HUDEP-2 (cell line): Measurements from ENCODE around the gene EPAS1.

Experiments used
- DNase-seq, 76 experiments: peaks; one replicate each; lab custom pipeline; 2025; ENCODE audit not compliant: unreplicated experiment in 76 of 76; lab: John Stamatoyannopoulos, UW

EPAS1 gene

DNA sequence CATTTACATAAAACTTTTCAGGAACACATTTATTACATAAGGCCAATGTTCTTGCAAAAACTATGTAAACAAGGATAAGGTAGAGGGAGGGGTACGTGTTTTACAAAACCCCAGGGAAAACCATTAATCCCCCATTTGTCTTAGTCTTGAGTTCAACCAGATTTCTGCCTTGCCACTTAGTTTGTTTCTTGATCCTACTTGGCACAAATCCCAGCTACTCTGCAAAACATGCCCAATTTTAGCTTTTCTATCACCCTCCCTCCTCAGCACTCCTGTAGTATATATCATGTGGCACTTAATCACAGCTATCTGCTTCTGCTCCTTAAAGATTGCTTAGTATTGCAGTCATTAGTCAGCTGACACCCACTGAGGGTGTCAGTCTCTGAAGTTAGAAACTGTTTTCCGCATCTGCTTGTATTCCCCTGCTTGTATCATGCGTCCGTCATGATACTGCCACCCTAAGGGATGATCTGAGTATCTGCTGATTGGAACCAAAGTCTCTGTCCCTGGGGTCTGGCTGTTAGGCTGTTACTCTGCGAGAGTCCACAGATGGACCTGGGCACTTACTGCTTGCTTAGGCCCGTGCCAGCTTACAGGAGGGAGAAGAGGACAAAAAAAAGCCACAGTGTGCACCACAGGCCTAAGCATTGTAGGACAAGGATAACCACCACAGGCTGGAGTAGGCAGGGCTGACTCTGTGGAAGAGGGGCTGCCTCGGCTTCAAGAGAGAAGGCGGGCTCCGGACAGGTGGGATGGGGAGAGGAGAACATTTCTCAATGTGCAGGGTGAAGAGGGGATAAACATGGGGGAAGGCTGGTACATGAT is 82.2 kb downstream of the EPAS1 start:
- no peak for DNase-seq

DNA sequence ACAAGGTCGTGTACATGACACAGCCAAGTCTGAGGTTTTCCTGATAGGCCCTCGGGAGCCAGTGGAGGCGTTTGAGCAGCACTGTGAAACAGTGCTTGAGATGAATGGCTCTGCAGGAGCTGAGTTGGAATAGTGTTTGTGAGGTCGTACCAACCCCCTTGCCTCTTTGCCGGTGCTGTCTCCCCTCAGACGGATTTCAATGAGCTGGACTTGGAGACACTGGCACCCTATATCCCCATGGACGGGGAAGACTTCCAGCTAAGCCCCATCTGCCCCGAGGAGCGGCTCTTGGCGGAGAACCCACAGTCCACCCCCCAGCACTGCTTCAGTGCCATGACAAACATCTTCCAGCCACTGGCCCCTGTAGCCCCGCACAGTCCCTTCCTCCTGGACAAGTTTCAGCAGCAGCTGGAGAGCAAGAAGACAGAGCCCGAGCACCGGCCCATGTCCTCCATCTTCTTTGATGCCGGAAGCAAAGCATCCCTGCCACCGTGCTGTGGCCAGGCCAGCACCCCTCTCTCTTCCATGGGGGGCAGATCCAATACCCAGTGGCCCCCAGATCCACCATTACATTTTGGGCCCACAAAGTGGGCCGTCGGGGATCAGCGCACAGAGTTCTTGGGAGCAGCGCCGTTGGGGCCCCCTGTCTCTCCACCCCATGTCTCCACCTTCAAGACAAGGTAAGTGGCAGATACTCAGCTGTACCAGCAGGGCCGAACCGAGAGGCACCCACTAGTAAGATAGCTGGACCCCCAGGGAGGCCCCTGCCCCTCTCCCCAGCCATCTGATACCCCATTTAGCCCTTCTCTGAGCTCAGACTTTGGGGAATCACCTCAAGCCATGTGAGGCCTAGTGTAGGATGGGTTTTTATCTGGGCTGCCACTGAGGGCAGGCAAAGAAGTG is 83.1 kb downstream of the EPAS1 start:
- no peak for DNase-seq

DNA sequence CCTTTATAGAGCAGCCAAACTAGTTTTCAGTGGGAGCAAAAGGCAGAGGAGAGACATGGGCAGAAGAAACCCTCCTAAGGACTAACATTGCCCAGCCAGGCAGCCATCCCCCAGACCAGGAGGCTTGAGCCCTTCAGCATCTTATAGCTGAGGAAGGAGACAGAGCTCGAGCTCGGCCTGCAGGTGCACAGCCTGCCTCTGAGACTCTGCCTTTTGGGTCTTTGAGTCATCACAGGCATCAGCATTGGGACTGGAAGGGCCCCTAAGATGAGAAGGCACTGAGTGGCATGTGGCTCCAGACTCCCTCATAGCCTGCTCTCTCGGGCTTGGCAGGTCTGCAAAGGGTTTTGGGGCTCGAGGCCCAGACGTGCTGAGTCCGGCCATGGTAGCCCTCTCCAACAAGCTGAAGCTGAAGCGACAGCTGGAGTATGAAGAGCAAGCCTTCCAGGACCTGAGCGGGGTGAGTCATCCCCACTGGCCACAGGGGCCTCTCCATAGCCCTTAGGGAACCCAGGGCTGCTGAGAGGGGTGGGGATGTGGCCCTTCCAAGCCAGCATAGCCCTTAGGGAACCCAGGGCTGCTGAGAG is 84.1 kb downstream of the EPAS1 start:
- DNase-seq = no peak

DNA sequence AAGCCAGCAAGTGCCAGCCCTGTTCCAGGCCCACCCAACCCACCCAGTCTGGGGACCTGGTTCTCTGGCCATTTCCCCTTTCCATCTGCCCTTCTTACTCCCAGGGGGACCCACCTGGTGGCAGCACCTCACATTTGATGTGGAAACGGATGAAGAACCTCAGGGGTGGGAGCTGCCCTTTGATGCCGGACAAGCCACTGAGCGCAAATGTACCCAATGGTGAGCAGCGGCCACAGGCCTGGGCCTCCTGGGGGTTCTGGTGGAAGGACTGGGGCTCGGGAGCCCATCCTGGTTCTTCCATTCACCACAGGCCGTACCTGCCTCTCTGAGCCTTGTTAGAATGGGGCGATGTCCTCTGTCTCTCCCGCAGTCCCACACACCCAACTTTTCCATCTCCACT is 84.7 kb downstream of the EPAS1 start:
- DNase-seq = no peak

DNA sequence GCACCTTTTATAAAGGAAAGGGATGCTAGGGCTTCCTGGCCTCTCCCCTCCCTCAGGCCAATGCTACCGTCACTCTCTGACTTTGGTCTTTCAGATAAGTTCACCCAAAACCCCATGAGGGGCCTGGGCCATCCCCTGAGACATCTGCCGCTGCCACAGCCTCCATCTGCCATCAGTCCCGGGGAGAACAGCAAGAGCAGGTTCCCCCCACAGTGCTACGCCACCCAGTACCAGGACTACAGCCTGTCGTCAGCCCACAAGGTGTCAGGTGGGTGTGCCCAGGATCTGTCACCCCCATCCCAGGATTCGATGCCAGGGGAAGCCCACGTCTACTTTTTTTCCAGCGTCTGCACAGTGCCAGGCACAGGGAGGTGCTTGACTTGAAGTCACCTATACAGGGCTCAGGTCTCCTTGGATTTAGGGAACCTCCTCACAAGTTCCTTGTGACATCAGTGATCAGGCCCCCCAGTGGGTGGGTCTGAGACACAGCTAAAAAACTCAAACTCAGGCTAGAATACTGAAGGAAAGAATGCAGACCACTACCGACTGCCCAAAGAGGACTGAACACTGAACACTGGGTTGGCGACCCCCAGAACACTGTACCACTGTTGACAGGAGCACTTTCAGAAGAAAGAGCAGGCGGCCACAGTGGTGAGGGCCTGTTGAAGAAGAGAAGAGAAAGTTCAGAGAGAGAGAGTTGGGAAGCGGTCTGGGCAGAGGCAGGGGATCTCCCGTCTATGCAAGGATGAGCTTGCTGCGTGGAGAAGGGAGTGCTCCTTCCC is 85.3 kb downstream of the EPAS1 start:
- no peak for DNase-seq

DNA sequence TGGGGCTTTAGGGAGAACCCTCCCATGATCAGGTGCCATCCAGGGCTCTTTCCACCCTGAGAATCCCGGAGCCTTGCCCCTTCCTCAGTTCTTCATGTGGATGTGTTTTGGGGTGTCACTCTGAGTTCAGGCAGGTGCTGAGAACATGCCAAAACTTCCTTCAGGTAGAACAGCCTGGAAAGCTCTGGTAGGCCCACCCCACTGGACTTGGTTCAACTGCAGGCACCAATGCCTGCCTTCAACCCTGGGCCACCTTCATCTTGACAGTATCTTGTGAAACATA is 85.8 kb downstream of the EPAS1 start:
- DNase-seq = no peak

DNA sequence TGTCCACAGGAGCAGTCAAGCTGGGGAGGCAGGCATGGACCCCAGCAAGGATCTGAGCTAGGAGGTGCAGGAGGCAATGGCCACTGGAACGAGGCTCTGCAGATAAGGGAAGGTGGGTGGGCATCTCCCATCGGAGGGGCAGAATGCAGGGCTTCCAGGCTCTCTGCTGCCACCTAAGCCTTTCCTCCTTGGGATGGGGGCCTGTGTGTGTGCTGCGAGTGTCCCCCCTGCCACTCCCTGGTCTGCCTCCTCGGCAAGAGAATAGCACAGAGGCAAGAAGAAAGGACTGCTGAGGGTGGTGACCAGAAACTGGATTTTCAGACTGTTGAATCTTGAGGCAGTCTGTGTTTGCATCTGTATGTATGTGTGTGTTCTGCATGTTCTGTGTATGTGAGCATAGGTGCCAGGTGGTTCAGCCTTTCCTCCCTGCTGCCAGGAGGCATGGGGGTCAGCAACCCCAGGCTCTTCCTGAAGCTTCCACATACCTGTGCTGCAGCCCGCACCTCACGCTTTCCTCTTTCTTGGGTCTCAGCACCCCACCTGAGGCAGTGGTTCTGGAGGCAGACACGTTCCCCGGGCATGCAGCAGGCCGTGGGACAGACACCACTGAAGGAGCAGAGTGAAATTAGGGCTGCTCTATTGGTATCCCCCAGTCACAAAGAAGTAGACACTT is 86.7 kb downstream of the EPAS1 start:
- no peak for DNase-seq

DNA sequence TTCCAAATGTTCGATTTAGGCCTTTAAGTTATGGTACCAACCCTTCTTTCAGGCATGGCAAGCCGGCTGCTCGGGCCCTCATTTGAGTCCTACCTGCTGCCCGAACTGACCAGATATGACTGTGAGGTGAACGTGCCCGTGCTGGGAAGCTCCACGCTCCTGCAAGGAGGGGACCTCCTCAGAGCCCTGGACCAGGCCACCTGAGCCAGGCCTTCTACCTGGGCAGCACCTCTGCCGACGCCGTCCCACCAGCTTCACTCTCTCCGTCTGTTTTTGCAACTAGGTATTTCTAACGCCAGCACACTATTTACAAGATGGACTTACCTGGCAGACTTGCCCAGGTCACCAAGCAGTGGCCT is 87.2 kb downstream of the EPAS1 start:
- no peak for DNase-seq

DNA sequence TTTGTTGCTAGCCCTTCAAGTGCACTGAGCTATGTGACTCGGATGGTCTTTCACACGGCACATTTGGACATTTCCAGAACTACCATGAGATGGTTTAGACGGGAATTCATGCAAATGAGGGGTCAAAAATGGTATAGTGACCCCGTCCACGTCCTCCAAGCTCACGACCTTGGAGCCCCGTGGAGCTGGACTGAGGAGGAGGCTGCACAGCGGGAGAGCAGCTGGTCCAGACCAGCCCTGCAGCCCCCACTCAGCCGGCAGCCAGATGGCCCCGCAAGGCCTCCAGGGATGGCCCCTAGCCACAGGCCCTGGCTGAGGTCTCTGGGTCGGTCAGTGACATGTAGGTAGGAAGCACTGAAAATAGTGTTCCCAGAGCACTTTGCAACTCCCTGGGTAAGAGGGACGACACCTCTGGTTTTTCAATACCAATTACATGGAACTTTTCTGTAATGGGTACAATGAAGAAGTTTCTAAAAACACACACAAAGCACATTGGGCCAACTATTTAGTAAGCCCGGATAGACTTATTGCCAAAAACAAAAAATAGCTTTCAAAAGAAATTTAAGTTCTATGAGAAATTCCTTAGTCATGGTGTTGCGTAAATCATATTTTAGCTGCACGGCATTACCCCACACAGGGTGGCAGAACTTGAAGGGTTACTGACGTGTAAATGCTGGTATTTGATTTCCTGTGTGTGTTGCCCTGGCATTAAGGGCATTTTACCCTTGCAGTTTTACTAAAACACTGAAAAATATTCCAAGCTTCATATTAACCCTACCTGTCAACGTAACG is 88.8 kb downstream of the EPAS1 start:
- DNase-seq = no peak

DNA sequence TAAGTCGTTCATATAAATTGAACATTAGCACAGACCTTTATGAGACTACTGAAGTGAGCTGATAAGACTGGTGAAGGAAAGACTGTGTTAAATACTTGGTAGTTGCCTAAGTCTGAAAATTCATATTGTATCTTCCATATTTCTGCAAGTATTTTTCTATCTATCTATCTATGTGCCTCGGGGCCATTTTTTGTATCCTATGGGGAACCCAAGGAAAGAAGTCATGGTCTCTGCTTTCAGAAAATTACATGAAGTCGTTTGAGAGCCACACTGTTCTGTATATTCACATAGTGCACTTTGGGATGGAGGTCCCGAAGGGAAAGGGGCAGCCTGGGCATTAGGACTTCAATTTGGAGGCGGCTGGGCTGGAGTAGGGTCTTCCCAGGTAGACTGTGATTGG is 89.6 kb downstream of the EPAS1 start:
- no peak for DNase-seq

DNA sequence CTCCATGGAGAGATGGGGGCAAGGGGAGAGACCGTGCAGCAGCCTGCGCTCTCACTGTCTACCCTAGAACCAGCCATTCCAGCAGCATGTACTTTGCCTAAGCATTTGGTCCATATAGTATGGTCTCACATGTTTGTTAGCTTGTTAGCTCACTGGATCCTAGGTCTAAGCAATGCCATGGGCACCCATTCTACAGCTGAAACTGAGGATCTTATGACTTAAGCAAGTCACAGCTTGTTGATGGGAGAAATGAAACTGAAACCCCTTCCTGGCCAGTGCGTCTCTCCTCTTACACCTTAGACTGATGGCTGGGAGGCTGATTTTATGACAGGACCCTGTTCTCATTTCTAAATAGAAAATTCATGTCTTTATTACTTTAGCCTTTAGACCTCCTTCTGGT is 90.1 kb downstream of the EPAS1 start:
- DNase-seq = no peak

DNA sequence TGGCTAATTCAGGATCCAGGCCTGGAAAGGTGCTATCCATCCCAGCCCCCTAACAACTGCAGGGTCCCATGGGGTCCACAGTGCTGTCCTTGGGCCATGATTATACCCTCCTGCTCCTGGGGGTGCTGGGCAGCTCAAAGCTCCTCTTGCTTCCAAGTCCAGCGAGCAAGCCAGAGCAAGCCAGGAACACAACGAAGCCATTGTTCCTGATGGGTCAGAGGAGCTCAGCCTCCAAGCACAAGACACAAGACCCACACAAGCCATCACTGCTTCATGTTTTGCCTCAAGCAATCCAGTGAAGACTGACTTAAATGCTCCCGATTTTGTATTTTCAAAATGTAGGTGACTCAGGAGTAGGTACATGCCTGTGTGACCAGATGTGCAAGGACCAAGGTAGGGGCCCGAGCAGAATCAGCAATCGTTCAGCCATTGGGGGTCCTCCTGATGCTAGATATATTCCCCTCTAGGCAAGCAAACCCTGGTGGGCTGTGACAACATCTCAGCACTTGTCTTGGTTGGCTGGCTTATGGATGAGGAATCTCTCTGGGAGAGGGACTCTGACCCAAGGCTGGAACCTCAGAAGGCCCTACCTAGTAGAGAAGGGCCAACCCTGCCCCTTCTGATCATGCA is 90.8 kb downstream of the EPAS1 start:
- no peak for DNase-seq

DNA sequence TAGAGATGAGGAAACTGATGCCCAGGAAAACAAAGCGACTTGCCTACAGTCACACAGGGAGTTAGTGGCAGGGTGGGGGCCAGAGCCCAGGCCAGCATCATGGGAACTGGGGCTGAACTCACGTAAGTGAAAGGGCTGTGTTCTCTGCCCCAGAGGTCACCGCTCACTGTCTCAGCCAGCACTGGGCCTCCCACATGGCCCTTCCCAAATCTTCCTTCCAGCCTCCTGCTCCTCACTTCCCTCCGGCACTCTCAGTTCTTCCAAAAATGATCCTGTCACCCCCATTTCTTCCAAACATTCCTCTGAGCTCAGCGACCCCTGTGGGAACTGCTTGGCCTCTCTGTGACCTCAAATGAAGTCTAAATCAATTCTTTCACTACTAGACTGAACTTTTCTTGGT is 91.7 kb downstream of the EPAS1 start:
- no peak for DNase-seq

DNA sequence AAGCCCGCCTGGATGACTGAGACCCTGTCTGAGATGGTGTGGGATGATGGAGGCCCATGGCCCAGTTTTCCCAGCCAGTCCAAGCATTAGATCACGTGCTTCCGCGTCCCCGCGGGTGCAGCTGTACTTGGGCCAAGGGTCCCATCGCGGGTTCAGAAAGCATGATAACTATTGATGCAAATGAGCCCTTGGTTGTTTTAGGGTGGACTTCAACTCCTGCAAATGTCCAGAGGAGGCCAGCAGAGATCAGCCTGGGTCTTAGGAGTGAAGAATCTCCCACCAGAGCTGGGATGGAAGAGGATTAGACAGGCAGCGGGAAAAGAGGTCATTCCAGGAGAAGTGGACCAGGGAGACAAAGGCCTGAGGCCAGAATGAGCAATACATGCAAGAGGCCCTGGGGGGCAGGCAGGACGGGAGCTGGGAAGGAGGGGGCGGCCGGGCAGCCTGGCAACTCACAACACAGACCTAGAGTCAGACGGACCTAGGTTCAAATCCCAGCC is 92.3 kb downstream of the EPAS1 start:
- DNase-seq = no peak

DNA sequence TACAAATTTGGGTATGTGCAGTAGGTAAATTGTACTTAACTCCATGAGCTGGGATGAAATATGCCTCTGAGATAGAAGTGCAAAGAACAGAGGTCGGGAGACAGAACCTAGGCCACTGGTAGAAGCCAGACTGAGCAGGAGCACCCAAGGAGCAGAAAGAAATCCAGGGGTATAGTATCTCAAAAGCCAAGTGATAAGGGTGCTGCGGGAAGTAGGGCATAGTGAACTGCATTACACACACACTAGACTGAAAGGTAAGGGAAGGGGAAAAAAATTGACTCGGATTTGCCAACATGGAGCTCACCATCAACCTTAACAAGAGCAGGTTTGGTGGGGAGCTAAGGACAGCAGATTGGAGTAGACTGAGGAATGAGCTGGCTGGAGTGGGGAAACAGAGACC is 92.8 kb downstream of the EPAS1 start:
- no peak for DNase-seq

DNA sequence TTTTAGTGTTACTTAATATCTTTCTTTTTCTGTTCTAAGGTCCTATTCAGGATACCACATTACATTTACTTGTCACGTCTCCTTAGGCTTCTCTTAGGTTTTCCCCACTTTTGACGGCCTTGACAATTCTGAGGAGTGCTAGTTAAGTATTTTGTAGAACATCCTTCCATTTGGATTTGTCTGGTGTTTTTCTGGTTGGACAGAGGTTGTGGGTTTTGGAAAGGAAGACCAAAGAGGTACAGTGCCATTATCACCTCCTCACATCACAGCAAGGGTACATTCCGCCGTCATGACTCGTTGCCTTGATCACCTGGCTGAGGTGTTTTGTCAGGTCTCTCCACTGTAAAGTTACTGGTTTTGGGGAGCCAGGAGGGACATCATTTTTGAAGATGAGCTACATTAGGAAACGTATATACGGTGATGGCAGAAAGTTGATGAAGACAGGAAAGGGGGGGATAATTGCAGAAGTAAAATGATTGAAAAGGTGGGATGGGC is 93.7 kb downstream of the EPAS1 start:
- no peak for DNase-seq

DNA sequence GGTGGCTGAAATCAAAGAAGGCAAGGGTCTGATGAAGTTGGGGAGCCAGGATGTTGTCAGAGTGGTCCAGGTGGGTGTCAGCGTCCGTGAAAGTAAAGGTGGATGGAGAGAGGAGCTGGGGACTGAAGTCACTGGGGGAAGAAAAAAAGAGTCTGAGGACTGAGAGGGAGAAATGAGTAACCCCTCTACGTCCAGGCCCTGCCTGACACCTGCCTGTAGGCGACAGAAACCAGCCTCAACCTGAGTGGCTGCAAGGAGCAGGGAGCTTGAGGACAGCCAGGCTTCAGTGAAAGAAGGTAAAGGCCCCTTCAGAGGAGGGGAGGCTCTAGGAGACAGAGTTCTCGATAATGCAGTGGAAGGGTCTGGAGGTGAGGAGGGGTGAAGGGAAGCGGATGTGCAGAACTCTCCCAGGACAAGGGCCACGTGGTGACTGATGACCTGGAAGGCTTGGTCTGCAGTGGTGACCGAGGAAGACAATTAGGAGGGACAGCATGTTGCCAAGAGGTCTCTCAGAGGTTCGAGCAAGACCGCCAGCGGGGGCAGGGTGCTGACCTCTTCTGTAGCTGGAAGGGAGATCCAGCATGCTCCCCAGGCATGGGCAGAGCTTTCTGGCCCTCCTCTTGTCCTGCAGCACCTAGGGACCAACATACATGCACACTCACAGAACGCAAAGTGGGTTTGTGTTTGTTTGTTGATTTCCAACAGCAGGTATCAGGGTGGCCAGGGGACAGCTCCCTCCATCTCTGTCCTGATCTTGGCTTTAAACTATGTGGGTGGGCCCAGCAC is 95.5 kb downstream of the EPAS1 start:
- no peak for DNase-seq

DNA sequence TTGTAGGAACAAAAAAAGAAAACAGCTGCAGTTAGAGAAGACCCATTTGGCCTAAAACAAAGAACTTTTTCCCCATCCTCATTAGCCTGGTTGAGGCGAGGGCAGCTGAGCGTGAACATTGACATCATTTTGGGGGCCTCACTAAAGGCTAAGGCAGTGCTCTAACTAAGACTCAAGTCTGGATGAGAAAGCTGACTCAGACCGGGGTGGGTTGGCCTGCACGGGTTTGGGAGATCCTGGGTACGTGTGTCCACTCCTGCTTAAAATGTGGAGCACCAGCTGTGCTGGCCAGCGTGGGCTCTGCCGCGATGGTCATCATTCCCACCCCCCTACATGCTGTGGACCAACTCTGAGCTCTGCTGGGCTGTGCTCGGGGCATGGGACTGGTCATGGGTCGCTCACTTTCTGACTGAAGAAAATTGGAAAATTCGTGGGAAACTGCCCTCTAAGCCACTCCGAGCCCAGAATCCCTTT is 96.2 kb downstream of the EPAS1 start:
- no peak for DNase-seq
